Keratinocyte (primary cell): Measurements from ENCODE around the gene ABCC4. TPM values are rescaled to one million over a fixed set of nuclear protein-coding genes. Genes with fewer than 3 reads are reported as not detected.

Experiments
- DNase-seq: peaks from one replicate; pipeline ENCODE4 v3.0.0-alpha.2; 2011; ENCODE audit warnings: low read depth, missing footprints, low spot score
- FAIRE-seq: peaks from 2 replicates; lab custom pipeline; 2011; peaks lifted over from hg19 to GRCh38; lab: Jason Lieb, UNC
- H2AFZ ChIP-seq: 2 replicates; pipeline ENCODE4 v1.6.0; 2012; ENCODE audit warnings: low read length, control low read depth, inconsistent platforms; ENCODE audit not compliant: control insufficient read depth
- H3K27ac ChIP-seq: 2 replicates; pipeline ENCODE4 v1.5.1; 2011; ENCODE audit warnings: low read length; ENCODE audit not compliant: control insufficient read depth, insufficient read depth
- H3K27me3 ChIP-seq: 3 replicates; pipeline ENCODE4 v1.6.0; 2011; ENCODE audit warnings: low read length; ENCODE audit not compliant: control insufficient read depth, insufficient read depth; ENCODE audit errors: extremely low read depth
- H3K36me3 ChIP-seq, 2 experiments: 2 replicates in 1 of 2; 3 replicates in 1 of 2; pipeline ENCODE4 v1.5.1; 2011; ENCODE audit warnings: low read length in 2 of 2, mild to moderate bottlenecking in 1 of 2; ENCODE audit not compliant: control insufficient read depth in 2 of 2, insufficient read depth in 2 of 2; ENCODE audit errors: extremely low read depth in 1 of 2
- H3K4me1 ChIP-seq: 3 replicates; pipeline ENCODE4 v1.5.1; 2011; ENCODE audit warnings: low read length; ENCODE audit not compliant: control insufficient read depth, insufficient read depth; ENCODE audit errors: extremely low read depth
- H3K4me2 ChIP-seq: 3 replicates; pipeline ENCODE4 v1.6.0; 2011; ENCODE audit warnings: low read depth, low read length; ENCODE audit not compliant: control insufficient read depth, insufficient read depth; ENCODE audit errors: extremely low read depth
- H3K4me3 ChIP-seq, 3 experiments: fragments of 200-600 bp in 1 of 3; sonication (generic) in 1 of 3; 2 replicates in 2 of 3; 3 replicates in 1 of 3; pipeline ENCODE4 v1.5.1; 2011 to 2016; ENCODE audit warnings: low read length in 3 of 3, mild to moderate bottlenecking in 3 of 3, control low read depth in 2 of 3, inconsistent platforms in 1 of 3, low read depth in 1 of 3, mixed read lengths in 1 of 3, mixed run types in 1 of 3, moderate library complexity in 1 of 3; ENCODE audit not compliant: control insufficient read depth in 2 of 3, insufficient read depth in 2 of 3; ENCODE audit errors: extremely low read depth in 1 of 3
- H3K79me2 ChIP-seq: 2 replicates; pipeline ENCODE4 v1.6.0; 2012; ENCODE audit warnings: low read length; ENCODE audit not compliant: control insufficient read depth, insufficient read depth
- H3K9ac ChIP-seq: 3 replicates; pipeline ENCODE4 v1.6.0; 2011; ENCODE audit warnings: low read length; ENCODE audit not compliant: control insufficient read depth, insufficient read depth; ENCODE audit errors: extremely low read depth
- H3K9me1 ChIP-seq: 3 replicates; pipeline ENCODE4 v1.6.0; 2011; ENCODE audit warnings: low read length; ENCODE audit not compliant: control insufficient read depth, insufficient read depth; ENCODE audit errors: extremely low read depth
- H3K9me3 ChIP-seq: 2 replicates; pipeline ENCODE4 v1.5.1; 2012; ENCODE audit warnings: low read depth, low read length; ENCODE audit not compliant: control insufficient read depth
- H4K20me1 ChIP-seq: 3 replicates; pipeline ENCODE4 v1.6.0; 2011; ENCODE audit warnings: low read length; ENCODE audit not compliant: control insufficient read depth, insufficient read depth; ENCODE audit errors: extremely low read depth
- EZH2 ChIP-seq: IDR thresholded peaks from one replicate; pipeline ENCODE4 v1.6.1; 2012; ENCODE audit warnings: inconsistent platforms, mild to moderate bottlenecking, low read length, moderate library complexity
- dilution Hi-C: fragments of 300-500 bp; cut with MboI; formaldehyde crosslinking; loops from one replicate; pipeline ENCODE4 v1.7.0; 2020; ENCODE audit warnings: low sequenced_read_pairs; ENCODE audit not compliant: extremely low pct_ligation_motif_present
- polyA plus RNA-seq, 5 experiments: library from polyadenylated mRNA; depleted of rRNA in 3 of 5; stranded (reverse) in 3 of 5; stranded (forward) in 1 of 5; unstranded in 1 of 5; fragments of >200 nt; gene quantifications; 1 replicate in 1 of 5; 2 replicates in 3 of 5; 3 replicates in 1 of 5; pipeline versions ENCODE4 v1.2.1 to v1.2.3, GENCODE V29; 2011 to 2012; ENCODE audit warnings: missing spikeins in 2 of 5, low read depth in 1 of 5, low replicate concordance in 1 of 5
- TF ChIP-seq, protein P1 (sequence below), 3 experiments: IDR thresholded peaks in 1 of 3; conservative IDR thresholded peaks in 1 of 3; optimal IDR thresholded peaks in 1 of 3; 2 replicates in 2 of 3; 3 replicates in 1 of 3; pipeline versions ENCODE3 to v1.5.1; 2011; ENCODE audit warnings: low read length in 3 of 3, mild to moderate bottlenecking in 3 of 3, moderate library complexity in 2 of 3, control low read depth in 1 of 3, inconsistent platforms in 1 of 3; ENCODE audit not compliant: insufficient read depth in 2 of 3; ENCODE audit errors: extremely low read depth in 1 of 3

Gene ABCC4
- polyA plus RNA-seq, 1 donor (not counting 4 experiments of a cell fraction or from before 2014, with no cell fraction given), result 13.8 TPM

GRCh38 chr13:95206116-95206515 is 95.1 kb downstream of the ABCC4 start:
- DNase-seq, result no peak
- no peak for FAIRE-seq
- Histone ChIP-seq H2AFZ (no peak overlapping the region), H4K20me1 (no peaks in the 10 kb centered on the region), H3K9me1 (no peaks in the 10 kb centered on the region), H3K27ac (no peak overlapping the region), H3K36me3 (peaks cover 0 to 5% of the 10 kb centered on the region in 2 experiments), H3K79me2 (no peaks in the 10 kb centered on the region), H3K4me2 (no peak overlapping the region), H3K9me3 (no peaks in the 10 kb centered on the region), H3K27me3 (no peaks in the 10 kb centered on the region), H3K4me1 (peaks cover 2% of the 10 kb centered on the region), H3K9ac (no peak overlapping the region), H3K4me3 (no peak overlapping the region)
- dilution Hi-C loops, result no loop called here
- TF ChIP-seq, protein P1, sequence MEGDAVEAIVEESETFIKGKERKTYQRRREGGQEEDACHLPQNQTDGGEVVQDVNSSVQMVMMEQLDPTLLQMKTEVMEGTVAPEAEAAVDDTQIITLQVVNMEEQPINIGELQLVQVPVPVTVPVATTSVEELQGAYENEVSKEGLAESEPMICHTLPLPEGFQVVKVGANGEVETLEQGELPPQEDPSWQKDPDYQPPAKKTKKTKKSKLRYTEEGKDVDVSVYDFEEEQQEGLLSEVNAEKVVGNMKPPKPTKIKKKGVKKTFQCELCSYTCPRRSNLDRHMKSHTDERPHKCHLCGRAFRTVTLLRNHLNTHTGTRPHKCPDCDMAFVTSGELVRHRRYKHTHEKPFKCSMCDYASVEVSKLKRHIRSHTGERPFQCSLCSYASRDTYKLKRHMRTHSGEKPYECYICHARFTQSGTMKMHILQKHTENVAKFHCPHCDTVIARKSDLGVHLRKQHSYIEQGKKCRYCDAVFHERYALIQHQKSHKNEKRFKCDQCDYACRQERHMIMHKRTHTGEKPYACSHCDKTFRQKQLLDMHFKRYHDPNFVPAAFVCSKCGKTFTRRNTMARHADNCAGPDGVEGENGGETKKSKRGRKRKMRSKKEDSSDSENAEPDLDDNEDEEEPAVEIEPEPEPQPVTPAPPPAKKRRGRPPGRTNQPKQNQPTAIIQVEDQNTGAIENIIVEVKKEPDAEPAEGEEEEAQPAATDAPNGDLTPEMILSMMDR (optimal IDR thresholded peaks at IDR 0.05 in 1 of 3, IDR thresholded peaks at IDR 0.05 in 1 of 3, conservative IDR thresholded peaks at IDR 0.05 in 1 of 3; ENCODE audit: extremely low read depth in 1 of 3, insufficient read depth in 2 of 3, low read length in 3 of 3), result no peak
- no peak for TF ChIP-seq EZH2

- Histone ChIP-seq H3K4me3 (no peak overlapping the region), H3K9ac (no peak overlapping the region), H4K20me1 (no peaks in the 10 kb centered on the region), H2AFZ (no peak overlapping the region), H3K27me3 (no peaks in the 10 kb centered on the region), H3K9me3 (no peaks in the 10 kb centered on the region), H3K36me3 (peaks cover 0 to 5% of the 10 kb centered on the region in 2 experiments), H3K4me2 (no peak overlapping the region), H3K27ac (no peak overlapping the region), H3K4me1 (peaks cover 2% of the 10 kb centered on the region), H3K9me1 (no peaks in the 10 kb centered on the region), H3K79me2 (no peaks in the 10 kb centered on the region)
- DNase-seq, result no peak
- dilution Hi-C loops, result no loop called here
- TF ChIP-seq EZH2, result no peak
- TF ChIP-seq, protein P1 (optimal IDR thresholded peaks at IDR 0.05 in 1 of 3, IDR thresholded peaks at IDR 0.05 in 1 of 3, conservative IDR thresholded peaks at IDR 0.05 in 1 of 3; ENCODE audit: extremely low read depth in 1 of 3, insufficient read depth in 2 of 3, low read length in 3 of 3), result no peak
- no peak for FAIRE-seq
These were observed 97.0 kb downstream of the ABCC4 start for GRCh38 chr13:95204231-95204765.
